ENCODE measurements around the gene CREB3L4. TPM values are rescaled to one million over a fixed set of nuclear protein-coding genes. Genes with fewer than 3 reads are reported as not detected.

The CREB3L4 gene, protein sequence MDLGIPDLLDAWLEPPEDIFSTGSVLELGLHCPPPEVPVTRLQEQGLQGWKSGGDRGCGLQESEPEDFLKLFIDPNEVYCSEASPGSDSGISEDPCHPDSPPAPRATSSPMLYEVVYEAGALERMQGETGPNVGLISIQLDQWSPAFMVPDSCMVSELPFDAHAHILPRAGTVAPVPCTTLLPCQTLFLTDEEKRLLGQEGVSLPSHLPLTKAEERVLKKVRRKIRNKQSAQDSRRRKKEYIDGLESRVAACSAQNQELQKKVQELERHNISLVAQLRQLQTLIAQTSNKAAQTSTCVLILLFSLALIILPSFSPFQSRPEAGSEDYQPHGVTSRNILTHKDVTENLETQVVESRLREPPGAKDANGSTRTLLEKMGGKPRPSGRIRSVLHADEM
- 10 to 100 TPM; 12.2 to 16.9 (median 15.6) TPM for polyA plus RNA-seq (ENCODE audit: low read depth in 6 of 6)

DNA sequence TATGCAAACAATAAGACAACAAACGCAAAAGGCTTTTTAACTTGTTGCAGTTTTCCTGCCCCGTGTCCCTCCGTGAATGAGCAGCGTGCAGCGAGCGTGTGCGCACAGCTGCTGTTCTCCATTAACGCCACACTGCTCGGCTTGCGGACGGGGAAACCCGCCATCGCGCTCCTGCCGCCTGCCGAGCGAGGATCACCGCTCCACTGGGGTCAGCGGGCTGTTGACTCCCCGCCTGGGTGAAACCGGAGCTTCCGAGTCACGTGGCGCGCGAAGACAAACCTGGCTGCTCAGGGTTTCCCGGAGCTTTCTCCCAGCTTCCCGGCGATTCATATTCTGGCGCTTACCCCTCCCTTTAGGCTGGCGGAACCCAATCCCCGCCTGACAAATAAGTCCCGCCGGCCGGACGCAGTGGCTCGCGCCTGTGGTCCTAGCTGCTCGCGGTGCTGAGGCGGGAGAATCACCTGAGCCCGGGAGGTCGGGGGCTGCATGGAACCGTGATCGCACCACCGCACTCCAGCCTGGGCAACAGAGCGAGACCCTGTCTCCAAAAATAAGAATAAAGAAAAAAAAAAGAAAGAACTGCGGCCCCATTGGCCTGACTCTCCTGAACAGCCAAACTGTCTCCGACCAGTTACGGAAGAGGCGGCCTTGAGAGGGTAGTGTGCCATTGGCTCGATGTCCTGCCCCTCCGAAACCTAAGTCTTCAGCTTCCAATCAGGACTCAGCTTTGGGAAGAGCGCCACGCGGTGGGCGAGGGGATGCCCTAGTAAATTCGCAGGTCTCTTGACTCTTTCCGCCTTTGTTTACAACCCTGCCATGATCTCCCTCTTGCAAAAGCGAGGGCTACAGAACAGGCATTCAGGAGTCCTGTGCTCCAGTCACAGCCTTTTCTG, at the start of gene CREB3L4:
Gene CREB3L4 (plus strand): TSS at position 796 of the 893 bp plus-strand sequence. CDS start 624 bp downstream, outside the sequence.
- DNase-seq (peak; percentile 91), ATAC-seq (ENCODE audit: low read depth in 2 of 2) (peak; percentile 85 to 87)
- Mint-ChIP-seq H3K27ac (peak within 1 kb of the TSS; percentile 94 to 100 (median 98)), H3K4me3 (peak within 1 kb of the TSS; percentile 92 to 100 (median 98)), H3K4me1 (peaks cover 42 to 71% (median 64%) of the 10 kb centered on the region in 3 donors), H3K36me3 (no peaks in the 10 kb centered on the region), H3K27me3 (no peaks in the 10 kb centered on the region), H3K9me3 (no peaks in the 10 kb centered on the region)

DNA sequence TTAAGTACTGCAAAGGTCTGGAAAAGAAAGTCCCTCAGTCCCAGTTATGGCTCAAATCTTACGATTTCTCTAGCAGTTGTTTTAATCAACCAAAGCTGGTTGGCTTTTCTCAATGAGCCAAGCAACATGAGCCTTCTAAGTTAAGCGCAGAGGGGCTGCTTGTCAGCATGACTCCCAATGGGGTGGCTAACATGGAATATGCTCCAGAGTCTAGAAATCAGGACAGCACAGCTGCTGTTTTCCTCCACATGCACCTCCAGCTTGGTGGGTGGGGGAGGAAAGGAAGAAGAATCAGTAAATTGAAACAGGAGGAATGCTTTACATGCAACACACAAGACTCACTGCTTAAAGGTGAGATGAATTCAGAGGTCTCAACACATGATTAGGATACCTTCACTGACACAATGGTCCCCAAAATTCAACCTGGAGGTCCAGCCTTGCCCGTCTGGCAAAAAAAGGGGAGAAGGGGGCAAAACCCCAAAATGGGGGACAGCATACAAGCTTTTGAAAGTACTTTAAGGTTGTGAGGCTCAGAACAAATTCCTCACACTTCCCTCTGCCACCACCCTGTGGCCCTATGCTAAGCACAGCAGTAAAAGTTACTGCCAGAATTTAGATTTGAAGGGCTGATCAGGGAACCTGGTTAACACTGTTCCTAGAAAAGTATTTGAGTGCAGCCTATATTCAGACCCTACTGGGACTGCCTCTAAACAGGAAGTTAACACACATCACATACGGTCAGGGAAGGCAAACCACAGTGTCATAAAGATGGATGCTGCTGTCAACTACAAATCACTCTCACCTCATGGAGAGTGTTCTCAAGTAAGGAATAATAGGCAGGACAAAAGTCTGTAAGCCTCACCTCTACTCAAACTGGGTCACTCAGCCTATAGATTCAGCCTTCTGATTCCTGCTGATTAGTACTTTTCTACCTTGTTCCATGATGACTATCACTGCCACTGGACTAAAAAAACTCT, 47.5 kb upstream of the CREB3L4 start:
- H3K9me3 Mint-ChIP-seq, result peaks cover 0 to 3% (median 0%) of the 10 kb centered on the region in 7 donors
- DNase-seq, result peak; percentile 19
- peaks cover 0 to 6% of the 10 kb centered on the region in 2 donors for H3K36me3 Mint-ChIP-seq
- peaks cover 42 to 75% (median 55%) of the 10 kb centered on the region in 3 donors for H3K4me1 Mint-ChIP-seq
- ATAC-seq (ENCODE audit: low read depth in 2 of 2), result no peak
- peaks cover 0 to 5% (median 0%) of the 10 kb centered on the region in 3 donors for H3K27me3 Mint-ChIP-seq
- H3K27ac Mint-ChIP-seq, result peak overlapping the region in 5 of 6 donors; percentile 38 to 98 (median 85)
- peak overlapping the region; percentile 70 to 98 (median 94) for H3K4me3 Mint-ChIP-seq

DNA sequence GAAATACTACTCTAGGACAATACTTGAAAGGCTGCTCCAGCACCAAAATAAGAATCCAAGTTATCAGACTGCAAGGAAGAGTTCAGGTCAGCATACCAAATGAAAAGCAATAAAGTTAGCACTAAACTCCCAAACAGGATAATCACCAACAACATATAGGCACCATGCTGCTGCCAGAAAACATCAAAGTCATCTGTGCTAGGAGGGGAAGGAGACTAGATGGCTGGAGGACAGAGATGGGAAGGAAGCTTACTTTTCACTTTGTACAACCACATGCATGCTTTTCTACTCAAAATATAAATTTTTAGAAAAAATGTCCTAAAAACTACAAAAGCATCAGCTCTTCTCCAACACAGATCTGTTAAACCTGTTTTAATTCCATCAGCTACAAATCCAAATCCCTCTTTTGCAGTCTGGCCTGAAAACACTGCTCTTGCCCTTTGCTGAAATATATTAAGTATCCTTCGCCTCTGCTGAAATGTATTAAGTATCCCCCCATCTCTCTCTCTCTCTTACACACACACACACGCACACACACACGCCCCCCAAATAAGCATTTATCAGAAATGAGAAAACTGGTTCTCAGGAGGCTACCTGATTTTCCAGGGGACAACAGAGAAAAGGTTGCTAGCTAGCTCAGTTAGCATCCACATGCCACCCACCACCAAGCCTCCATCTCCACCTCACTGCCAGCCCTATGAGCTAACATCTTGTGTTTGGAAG, 46.5 kb upstream of the CREB3L4 start:
- Mint-ChIP-seq H3K9me3 (peaks cover 0 to 3% (median 0%) of the 10 kb centered on the region in 7 donors), H3K36me3 (peaks cover 0 to 3% of the 10 kb centered on the region in 2 donors), H3K4me1 (peaks cover 40 to 66% (median 50%) of the 10 kb centered on the region in 3 donors), H3K4me3 (peak overlapping the region; percentile 89 to 98 (median 94)), H3K27ac (peak overlapping the region; percentile 15 to 98 (median 81)), H3K27me3 (peaks cover 0 to 5% (median 0%) of the 10 kb centered on the region in 3 donors)
- no peak for DNase-seq
- no peak for ATAC-seq (ENCODE audit: low read depth in 2 of 2)

DNA sequence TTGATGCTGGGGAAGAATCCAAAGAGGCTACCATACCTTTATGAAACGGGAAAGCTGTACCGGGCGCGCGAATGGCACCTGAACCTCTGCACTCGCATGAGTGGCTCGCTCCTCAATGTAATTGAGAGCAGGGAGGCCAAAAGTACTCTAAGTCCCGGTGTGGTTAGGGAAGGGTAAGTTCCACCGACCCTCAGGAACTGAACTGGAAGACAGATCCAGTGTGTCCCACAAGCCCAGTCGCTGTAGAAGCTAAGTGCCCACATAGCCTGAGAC, 46.0 kb upstream of the CREB3L4 start:
- Mint-ChIP-seq H3K9me3 (peaks cover 0 to 3% (median 0%) of the 10 kb centered on the region in 7 donors), H3K4me1 (peaks cover 38 to 65% (median 48%) of the 10 kb centered on the region in 3 donors), H3K27me3 (peaks cover 0 to 5% (median 0%) of the 10 kb centered on the region in 3 donors), H3K27ac (peak overlapping the region; percentile 15 to 98 (median 92)), H3K36me3 (no peaks in the 10 kb centered on the region), H3K4me3 (peak overlapping the region; percentile 89 to 98 (median 94))
- no peak for ATAC-seq (ENCODE audit: low read depth in 2 of 2)
- DNase-seq, result no peak

DNA sequence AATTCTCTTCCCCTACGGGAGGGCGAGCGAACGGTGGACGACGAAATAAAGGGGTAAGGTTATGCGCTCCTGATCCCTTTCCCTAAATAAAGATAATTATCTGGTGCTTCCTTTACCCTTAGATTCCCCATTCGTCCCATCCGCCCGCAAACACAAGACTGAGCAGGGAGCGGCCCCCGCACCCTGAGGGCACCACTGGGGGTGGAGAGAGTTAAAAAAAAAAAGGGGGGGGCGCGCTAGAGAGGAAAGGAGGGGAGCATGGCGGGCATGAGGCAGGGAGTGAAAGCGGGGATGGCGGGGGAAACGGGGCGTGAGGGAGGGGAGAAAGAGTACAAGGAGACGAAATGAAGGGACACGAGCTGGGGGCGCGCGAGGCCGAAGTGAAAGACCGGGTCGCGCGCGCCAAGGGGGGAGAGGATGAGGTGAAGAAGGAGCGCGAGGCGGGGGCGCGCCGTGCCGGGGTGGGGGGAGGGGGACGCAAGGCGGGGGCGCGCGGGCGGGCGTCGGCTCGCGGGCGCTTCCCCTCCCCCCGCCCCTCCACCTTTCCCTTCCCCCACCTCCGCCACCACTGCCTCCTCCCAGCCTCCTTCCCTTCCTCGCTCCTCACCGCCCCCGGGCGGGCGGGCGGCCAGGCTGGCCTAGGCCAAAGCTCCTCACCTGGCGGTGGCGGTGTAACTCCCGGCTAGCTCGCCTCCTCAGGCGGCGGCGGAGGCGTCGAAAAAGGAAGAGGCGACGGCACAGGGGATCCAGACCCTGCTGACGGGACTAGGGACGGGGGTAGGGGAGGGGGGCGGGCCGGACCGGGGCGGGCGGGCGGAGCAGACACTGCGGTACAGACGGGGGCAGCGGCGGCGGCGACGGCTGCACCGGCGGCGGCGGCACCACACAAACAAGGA, 45.4 kb upstream of the CREB3L4 start:
- H3K27me3 Mint-ChIP-seq, result peaks cover 0 to 5% (median 0%) of the 10 kb centered on the region in 3 donors
- H3K27ac Mint-ChIP-seq, result peak overlapping the region; percentile 97 to 100 (median 98)
- H3K4me1 Mint-ChIP-seq, result peaks cover 38 to 63% (median 48%) of the 10 kb centered on the region in 3 donors
- no peaks in the 10 kb centered on the region for H3K36me3 Mint-ChIP-seq
- peak overlapping the region; percentile 92 to 99 (median 95) for H3K4me3 Mint-ChIP-seq
- DNase-seq (no peak), ATAC-seq (ENCODE audit: low read depth in 2 of 2) (peak; percentile 20 to 24)
- H3K9me3 Mint-ChIP-seq, result peaks cover 0 to 3% (median 0%) of the 10 kb centered on the region in 7 donors

DNA sequence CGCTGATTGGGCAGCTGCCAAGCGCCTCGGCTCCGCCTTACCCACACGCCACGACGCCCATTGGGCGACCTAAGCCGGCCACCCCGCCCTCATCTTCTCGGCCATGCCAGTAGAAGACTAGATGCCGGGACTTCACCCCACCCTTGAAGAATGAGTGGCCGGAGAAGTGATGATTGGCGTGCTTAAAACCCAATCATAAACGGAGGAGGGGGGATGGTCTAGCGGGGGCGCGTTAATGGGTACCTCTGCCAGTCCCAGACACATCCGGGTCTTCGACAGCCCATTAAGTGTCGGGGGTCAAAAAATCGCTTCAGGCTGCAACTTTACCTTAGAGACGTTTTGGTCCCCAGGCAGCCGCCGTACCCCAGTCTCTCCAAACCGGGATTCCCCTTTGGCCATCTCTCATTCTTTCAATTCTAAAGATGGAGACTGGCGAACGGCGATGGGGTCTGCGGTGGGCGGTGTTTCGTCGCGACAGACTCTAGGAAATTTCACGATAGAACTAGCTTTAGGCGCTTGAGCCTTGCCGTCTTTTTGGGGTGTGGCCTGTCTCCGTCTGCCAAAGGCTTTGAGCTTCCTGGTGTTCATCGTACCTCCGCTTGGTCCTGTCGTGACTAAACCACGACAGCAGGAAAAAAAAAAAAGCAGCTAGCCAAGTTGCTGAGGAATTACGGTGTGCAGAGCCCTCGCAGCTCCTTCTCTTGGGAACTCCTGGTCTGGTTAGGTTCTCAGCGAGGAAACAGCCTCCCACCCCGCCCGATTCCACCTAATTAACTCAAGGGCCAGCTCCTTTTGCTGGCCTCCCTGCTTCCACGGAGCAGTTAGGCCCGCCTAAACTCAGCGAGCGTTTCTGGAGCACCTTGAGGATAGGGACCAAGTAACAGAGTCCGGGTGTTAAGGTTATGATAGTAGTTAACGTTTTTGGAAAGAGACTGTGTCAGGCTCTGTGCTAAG, 44.5 kb upstream of the CREB3L4 start, which contains the start of gene GATAD2B:
Gene GATAD2B (minus strand): TSS at position 1 of the 954 bp plus-strand sequence. CDS start 94,625 bp downstream, outside the sequence.
- Mint-ChIP-seq H3K9me3 (peaks cover 0 to 3% (median 0%) of the 10 kb centered on the region in 7 donors), H3K36me3 (no peaks in the 10 kb centered on the region), H3K4me1 (peaks cover 34 to 56% (median 41%) of the 10 kb centered on the region in 3 donors), H3K4me3 (peak within 1 kb of the TSS; percentile 92 to 99 (median 95)), H3K27ac (peak within 1 kb of the TSS; percentile 97 to 100 (median 98)), H3K27me3 (peaks cover 0 to 5% (median 0%) of the 10 kb centered on the region in 3 donors)
- peak; percentile 99 for DNase-seq
- peak; percentile 89 for ATAC-seq (ENCODE audit: low read depth in 2 of 2)

DNA sequence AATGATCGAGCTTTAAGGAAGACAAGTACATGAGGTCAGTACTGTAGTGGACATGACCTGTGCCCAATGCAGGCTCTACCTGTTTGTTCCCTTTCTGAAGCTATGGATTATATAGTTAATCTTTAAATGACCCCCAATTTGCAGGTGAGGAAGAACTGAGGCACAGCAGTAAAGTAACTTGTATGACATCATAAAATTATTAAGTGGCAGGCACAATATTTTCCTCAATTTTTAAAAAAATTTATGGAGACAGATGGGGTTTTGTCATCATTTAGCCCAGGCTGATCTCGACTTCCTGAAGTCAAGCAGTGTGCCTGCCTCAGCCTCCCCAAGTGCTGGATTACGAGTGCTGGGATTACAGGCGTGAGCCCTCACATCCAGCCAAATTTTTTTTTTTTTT, 41.3 kb upstream of the CREB3L4 start:
- peak overlapping the region in 1 of 8 donors; percentile 70 for H3K4me3 Mint-ChIP-seq
- peaks cover 21 to 38% (median 23%) of the 10 kb centered on the region in 3 donors for H3K4me1 Mint-ChIP-seq
- ATAC-seq (ENCODE audit: low read depth in 2 of 2) (no peak), DNase-seq (no peak)
- peaks cover 0 to 5% (median 0%) of the 10 kb centered on the region in 3 donors for H3K27me3 Mint-ChIP-seq
- H3K9me3 Mint-ChIP-seq, result peaks cover 0 to 3% (median 0%) of the 10 kb centered on the region in 7 donors
- H3K27ac Mint-ChIP-seq, result no peak overlapping the region
- no peaks in the 10 kb centered on the region for H3K36me3 Mint-ChIP-seq

DNA sequence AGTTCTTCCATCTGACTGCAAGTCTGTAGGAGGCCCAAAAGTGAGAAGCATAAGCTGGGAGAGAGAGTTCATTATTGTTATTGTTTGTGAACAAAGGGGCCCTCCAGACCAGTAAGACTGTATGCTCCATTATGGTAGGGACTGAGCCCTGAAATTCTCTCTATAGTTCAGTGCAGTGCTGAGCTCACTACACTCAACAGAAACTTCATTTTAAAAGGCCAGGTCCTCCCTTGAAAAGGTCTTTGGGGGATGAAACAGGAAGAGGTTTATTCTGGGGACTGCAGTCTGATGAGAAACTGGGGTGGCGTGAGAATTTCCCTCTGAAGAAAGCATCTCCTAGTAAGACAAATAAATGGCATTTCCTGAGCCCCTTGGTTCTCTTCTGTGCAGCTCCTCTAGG, 39.5 kb upstream of the CREB3L4 start:
- Mint-ChIP-seq H3K36me3 (peaks cover 0 to 7% of the 10 kb centered on the region in 2 donors), H3K27me3 (peaks cover 0 to under 1% (median 0%) of the 10 kb centered on the region in 3 donors), H3K9me3 (no peaks in the 10 kb centered on the region), H3K4me3 (no peak overlapping the region), H3K27ac (peak overlapping the region in 5 of 6 donors; percentile 57 to 83 (median 66)), H3K4me1 (peaks cover 13 to 26% (median 13%) of the 10 kb centered on the region in 3 donors)
- ATAC-seq (ENCODE audit: low read depth in 2 of 2) (no peak), DNase-seq (no peak)

DNA sequence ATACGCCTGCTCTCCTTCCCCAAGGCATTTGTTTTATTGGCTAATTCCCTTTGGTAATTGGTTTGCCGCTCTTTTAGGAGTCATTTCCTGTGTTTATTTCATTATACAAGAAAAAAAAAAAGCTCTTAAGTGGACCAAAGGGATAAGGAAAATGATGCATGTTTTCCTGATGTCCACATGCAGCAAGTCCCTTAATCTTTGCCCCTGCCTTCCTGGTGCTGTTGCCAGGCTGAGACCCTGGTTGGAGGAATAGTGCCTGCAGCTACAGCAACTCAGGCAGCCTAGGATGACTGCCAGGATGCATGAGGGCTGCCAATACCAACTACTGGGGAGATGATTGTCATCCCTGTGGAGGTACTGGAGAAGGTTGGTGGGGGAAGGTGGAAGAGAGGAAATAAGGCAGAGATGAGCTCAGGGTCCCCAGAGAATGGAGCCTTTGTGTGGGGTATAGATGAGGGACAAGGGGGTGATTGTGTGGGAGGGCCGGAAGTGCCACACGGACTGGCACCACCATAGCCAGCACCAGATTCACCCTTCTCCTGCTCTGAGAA, 38.8 kb upstream of the CREB3L4 start:
- Mint-ChIP-seq H3K36me3 (peaks cover 0 to 7% of the 10 kb centered on the region in 2 donors), H3K4me1 (peaks cover 7 to 20% (median 13%) of the 10 kb centered on the region in 3 donors), H3K4me3 (no peak overlapping the region), H3K27me3 (no peaks in the 10 kb centered on the region), H3K27ac (peak overlapping the region in 4 of 6 donors; percentile 57 to 78 (median 66)), H3K9me3 (no peaks in the 10 kb centered on the region)
- DNase-seq, result no peak
- no peak for ATAC-seq (ENCODE audit: low read depth in 2 of 2)

DNA sequence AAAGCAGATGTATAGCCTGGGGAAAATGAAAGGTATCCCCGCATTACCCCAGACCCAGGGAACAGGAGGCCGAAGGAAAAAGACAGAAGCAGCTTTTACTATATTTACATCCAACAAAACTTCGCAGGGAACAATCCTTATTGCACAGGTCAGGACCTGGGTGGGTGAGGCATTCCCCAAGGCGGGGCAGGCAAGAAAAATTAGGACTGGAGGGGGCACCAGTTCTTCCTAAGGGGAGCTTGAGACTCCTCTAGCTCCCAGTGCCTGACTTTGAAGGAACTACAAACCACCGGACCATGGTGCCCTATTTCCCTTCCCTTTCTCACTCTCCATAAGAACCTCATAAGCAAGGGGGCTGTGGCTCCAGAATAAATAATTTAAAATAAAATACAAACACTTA, 38.3 kb upstream of the CREB3L4 start:
- ATAC-seq (ENCODE audit: low read depth in 2 of 2) (no peak), DNase-seq (no peak)
- no peaks in the 10 kb centered on the region for H3K9me3 Mint-ChIP-seq
- peak overlapping the region in 5 of 6 donors; percentile 43 to 72 (median 60) for H3K27ac Mint-ChIP-seq
- H3K4me1 Mint-ChIP-seq, result peaks cover 7 to 15% (median 14%) of the 10 kb centered on the region in 3 donors
- H3K27me3 Mint-ChIP-seq, result no peaks in the 10 kb centered on the region
- peaks cover 0 to 7% of the 10 kb centered on the region in 2 donors for H3K36me3 Mint-ChIP-seq
- no peak overlapping the region for H3K4me3 Mint-ChIP-seq
